ENCODE data around the gene TRIO.

The TRIO gene

DNA sequence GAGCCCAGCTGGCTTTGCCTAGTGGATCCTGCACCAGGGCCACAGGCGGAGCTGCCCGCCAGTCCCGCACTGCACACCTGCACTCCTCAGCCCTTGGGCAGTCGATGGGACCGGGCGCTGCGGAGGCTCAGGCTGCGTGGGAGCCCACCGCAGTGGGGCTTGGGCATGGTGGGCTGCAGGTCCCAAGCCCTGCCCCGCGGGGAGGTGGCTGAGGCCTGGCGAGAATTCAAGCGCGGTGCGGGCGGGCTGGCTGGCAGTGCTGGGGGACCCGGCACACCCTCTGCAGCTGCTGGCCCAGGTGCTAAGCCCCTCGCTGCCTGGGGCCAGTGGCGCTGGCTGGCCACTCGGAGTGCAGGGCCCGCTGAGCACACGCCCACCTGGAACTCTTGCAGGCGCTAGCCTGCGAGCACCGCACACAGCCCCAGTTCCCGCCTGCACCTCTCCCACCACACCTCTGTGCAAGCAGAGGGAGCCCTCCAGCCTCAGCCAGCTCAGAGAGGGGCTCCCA, 312.7 kb downstream of the TRIO start:
- Histone ChIP-seq H3K4me3 (ENCODE audit: insufficient read depth, low read length, poor library complexity, severe bottlenecking) (no peak overlapping the region), H3K9ac (ENCODE audit: low read length) (no peak overlapping the region), H3K27me3 (ENCODE audit: low read length) (no peaks in the 10 kb centered on the region), H3F3A (ENCODE audit: insufficient read depth) (no peaks in the 10 kb centered on the region), H3K9me3 (ENCODE audit: insufficient read depth, low read length) (no peaks in the 10 kb centered on the region), H4K20me1 (ENCODE audit: low read depth, low read length) (no peaks in the 10 kb centered on the region), H3K9me2 (replicated peaks; ENCODE audit: insufficient read depth, low read length) (no peaks in the 10 kb centered on the region), H2AFZ (ENCODE audit: low read depth, low read length, severe bottlenecking) (no peak overlapping the region), H3K36me3 (ENCODE audit: low read length) (no peaks in the 10 kb centered on the region), H3K27ac (ENCODE audit: low read depth, low read length) (no peak overlapping the region), H3K79me2 (ENCODE audit: insufficient read depth, low read length) (no peaks in the 10 kb centered on the region), H3K4me2 (ENCODE audit: low read depth, low read length, poor library complexity, severe bottlenecking) (no peak overlapping the region)
- no peak for TF ChIP-seq EZH2phosphoT487 (conservative IDR thresholded peaks at IDR 0.05; ENCODE audit: low read length)
- TF ChIP-seq, protein P1, sequence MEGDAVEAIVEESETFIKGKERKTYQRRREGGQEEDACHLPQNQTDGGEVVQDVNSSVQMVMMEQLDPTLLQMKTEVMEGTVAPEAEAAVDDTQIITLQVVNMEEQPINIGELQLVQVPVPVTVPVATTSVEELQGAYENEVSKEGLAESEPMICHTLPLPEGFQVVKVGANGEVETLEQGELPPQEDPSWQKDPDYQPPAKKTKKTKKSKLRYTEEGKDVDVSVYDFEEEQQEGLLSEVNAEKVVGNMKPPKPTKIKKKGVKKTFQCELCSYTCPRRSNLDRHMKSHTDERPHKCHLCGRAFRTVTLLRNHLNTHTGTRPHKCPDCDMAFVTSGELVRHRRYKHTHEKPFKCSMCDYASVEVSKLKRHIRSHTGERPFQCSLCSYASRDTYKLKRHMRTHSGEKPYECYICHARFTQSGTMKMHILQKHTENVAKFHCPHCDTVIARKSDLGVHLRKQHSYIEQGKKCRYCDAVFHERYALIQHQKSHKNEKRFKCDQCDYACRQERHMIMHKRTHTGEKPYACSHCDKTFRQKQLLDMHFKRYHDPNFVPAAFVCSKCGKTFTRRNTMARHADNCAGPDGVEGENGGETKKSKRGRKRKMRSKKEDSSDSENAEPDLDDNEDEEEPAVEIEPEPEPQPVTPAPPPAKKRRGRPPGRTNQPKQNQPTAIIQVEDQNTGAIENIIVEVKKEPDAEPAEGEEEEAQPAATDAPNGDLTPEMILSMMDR (IDR thresholded peaks at IDR 0.05; ENCODE audit: insufficient read depth, low read length, poor library complexity, severe bottlenecking), result no peak

DNA sequence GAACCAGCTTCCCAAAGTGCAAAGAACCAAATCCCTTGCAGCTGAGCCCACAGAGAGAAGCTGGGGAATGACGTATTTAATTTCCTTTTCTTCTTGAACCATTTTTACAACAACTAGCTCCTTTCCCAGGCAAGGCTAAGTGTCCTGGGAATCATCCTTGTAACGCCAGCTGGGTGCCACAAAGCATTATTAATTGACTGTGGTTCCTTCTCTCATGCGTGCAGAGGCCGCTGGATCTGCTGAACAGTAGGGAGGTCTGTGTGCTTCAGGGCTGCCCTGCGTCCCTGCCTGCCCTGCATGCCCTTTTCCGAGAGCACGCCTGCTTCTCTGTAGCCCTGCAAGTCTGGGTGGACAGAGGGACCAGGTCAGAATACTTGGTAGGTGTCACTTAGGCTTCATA, 314.3 kb downstream of the TRIO start:
- Histone ChIP-seq H3K9ac (ENCODE audit: low read length) (no peak overlapping the region), H3K9me3 (ENCODE audit: insufficient read depth, low read length) (no peaks in the 10 kb centered on the region), H3K36me3 (ENCODE audit: low read length) (no peaks in the 10 kb centered on the region), H3K9me2 (replicated peaks; ENCODE audit: insufficient read depth, low read length) (no peaks in the 10 kb centered on the region), H3K4me3 (ENCODE audit: insufficient read depth, low read length, poor library complexity, severe bottlenecking) (no peak overlapping the region), H3K4me2 (ENCODE audit: low read depth, low read length, poor library complexity, severe bottlenecking) (no peak overlapping the region), H4K20me1 (ENCODE audit: low read depth, low read length) (no peaks in the 10 kb centered on the region), H2AFZ (ENCODE audit: low read depth, low read length, severe bottlenecking) (no peak overlapping the region), H3K79me2 (ENCODE audit: insufficient read depth, low read length) (no peaks in the 10 kb centered on the region), H3F3A (ENCODE audit: insufficient read depth) (no peaks in the 10 kb centered on the region), H3K27me3 (ENCODE audit: low read length) (no peaks in the 10 kb centered on the region), H3K27ac (ENCODE audit: low read depth, low read length) (no peak overlapping the region)
- TF ChIP-seq, protein P1 (IDR thresholded peaks at IDR 0.05; ENCODE audit: insufficient read depth, low read length, poor library complexity, severe bottlenecking), result no peak
- TF ChIP-seq EZH2phosphoT487 (conservative IDR thresholded peaks at IDR 0.05; ENCODE audit: low read length), result no peak

DNA sequence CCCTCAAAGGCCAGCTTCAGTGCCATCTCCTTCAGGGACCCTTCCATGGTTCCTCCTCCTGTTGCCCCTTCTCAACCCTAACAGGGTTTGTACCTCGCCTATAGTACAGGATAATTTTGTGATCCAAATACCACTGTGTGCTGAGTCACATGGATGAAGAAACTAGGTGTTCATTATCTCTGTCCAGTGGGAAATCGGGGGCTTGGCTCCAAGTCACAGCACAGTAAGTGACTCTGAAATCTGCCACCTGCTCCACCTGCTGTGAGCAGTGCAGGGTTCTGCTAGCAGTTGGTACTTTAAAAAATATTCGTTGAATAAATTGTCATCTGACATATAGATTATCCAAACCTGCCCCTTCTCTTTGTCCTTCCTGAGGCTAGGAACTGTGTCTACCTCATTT, 315.3 kb downstream of the TRIO start:
- no peaks in the 10 kb centered on the region for H3K36me3 ChIP-seq (ENCODE audit: low read length)
- no peaks in the 10 kb centered on the region for H3K9me3 ChIP-seq (ENCODE audit: insufficient read depth, low read length)
- H3K4me2 ChIP-seq (ENCODE audit: low read depth, low read length, poor library complexity, severe bottlenecking), result no peak overlapping the region
- no peaks in the 10 kb centered on the region for H3K79me2 ChIP-seq (ENCODE audit: insufficient read depth, low read length)
- H3K4me3 ChIP-seq (ENCODE audit: insufficient read depth, low read length, poor library complexity, severe bottlenecking), result no peak overlapping the region
- no peak overlapping the region for H2AFZ ChIP-seq (ENCODE audit: low read depth, low read length, severe bottlenecking)
- no peaks in the 10 kb centered on the region for H3K9me2 ChIP-seq (replicated peaks; ENCODE audit: insufficient read depth, low read length)
- no peaks in the 10 kb centered on the region for H3F3A ChIP-seq (ENCODE audit: insufficient read depth)
- no peak overlapping the region for H3K27ac ChIP-seq (ENCODE audit: low read depth, low read length)
- no peak overlapping the region for H3K9ac ChIP-seq (ENCODE audit: low read length)
- no peaks in the 10 kb centered on the region for H3K27me3 ChIP-seq (ENCODE audit: low read length)
- no peaks in the 10 kb centered on the region for H4K20me1 ChIP-seq (ENCODE audit: low read depth, low read length)
- TF ChIP-seq, protein P1 (IDR thresholded peaks at IDR 0.05; ENCODE audit: insufficient read depth, low read length, poor library complexity, severe bottlenecking), result no peak
- no peak for TF ChIP-seq EZH2phosphoT487 (conservative IDR thresholded peaks at IDR 0.05; ENCODE audit: low read length)
